Transverse colon (tissue), 3 donors: ENCODE data around the gene SNCG.

Source experiments
- POLR2A ChIP-seq: fragments of 450-650 bp; IDR thresholded peaks from one replicate; pipeline ENCODE4 v1.6.1; 2016; ENCODE audit warnings: antibody characterized with exemption, mild to moderate bottlenecking, moderate library complexity
- TF ChIP-seq, protein P1 (sequence below), 5 experiments: fragments of 200-600 bp in 3 of 5; fragments of 450-650 bp in 2 of 5; sonication (generic) in 3 of 5; IDR thresholded peaks; 1 replicate in 2 of 5; 2 replicates in 3 of 5; pipeline ENCODE4 v1.5.1; 2016 to 2017; ENCODE audit warnings: antibody characterized with exemption in 5 of 5, inconsistent platforms in 3 of 5, mild to moderate bottlenecking in 2 of 5, moderate library complexity in 1 of 5

DNA sequence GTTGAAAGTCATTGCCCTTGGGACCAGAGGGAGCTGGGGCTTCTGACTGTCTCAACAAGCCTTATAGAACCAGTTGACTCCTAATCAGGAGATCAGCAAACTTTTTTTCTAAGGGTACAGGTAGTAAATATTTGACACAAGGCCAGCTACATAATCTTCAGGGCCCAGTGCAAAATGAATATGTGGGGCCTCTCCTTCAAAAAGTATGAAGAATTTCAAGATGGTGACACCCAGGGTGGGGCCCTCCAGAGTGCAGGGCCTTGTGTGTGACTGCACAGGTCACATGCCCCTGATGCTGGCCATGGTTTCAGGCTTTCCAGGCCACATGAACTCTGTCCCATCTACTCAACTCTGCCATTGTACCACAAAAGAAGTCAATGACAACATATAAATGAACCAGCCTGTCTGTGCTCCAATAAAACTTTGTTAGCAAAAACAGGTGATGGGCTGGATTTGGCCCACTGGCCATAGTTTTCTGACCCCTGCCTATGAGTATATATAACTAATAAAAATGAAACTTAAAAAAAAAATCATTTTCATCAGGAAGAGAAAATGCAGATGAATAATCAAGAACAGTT, 7.1 kb upstream of the SNCG start:
- TF ChIP-seq POLR2A, result no peak
- TF ChIP-seq, protein P1, sequence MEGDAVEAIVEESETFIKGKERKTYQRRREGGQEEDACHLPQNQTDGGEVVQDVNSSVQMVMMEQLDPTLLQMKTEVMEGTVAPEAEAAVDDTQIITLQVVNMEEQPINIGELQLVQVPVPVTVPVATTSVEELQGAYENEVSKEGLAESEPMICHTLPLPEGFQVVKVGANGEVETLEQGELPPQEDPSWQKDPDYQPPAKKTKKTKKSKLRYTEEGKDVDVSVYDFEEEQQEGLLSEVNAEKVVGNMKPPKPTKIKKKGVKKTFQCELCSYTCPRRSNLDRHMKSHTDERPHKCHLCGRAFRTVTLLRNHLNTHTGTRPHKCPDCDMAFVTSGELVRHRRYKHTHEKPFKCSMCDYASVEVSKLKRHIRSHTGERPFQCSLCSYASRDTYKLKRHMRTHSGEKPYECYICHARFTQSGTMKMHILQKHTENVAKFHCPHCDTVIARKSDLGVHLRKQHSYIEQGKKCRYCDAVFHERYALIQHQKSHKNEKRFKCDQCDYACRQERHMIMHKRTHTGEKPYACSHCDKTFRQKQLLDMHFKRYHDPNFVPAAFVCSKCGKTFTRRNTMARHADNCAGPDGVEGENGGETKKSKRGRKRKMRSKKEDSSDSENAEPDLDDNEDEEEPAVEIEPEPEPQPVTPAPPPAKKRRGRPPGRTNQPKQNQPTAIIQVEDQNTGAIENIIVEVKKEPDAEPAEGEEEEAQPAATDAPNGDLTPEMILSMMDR (IDR thresholded peaks at IDR 0.05), result no peak
